Cardiac fibroblast (primary cell): ENCODE data around the gene DHRS13.
"Not testable (repeated sequence)": the region's sequence is repeated elsewhere in the genome, so short reads cannot be mapped to it uniquely, and the experiment has no call there.

Experiments
- DNase-seq, 2 donors: peaks; one replicate each; pipeline versions ENCODE4 v3.0.0 to v3.0.0-alpha.2; 2010; ENCODE audit warnings: low read depth in 2 of 2
- H3K4me3 ChIP-seq, 2 donors: replicated peaks in 1 of 2; 1 replicate in 1 of 2; 2 replicates in 1 of 2; pipeline ENCODE4 v1.5.1; 2011; ENCODE audit warnings: low read depth in 2 of 2, low read length in 2 of 2, mild to moderate bottlenecking in 2 of 2, moderate library complexity in 1 of 2
- CTCF ChIP-seq: IDR thresholded peaks from one replicate; pipeline ENCODE4 v1.5.1; 2011; ENCODE audit warnings: low read depth, mild to moderate bottlenecking, low read length, inconsistent platforms

The DHRS13 gene

GRCh38 chr17:28935744-28936460 is 33.0 kb upstream of the DHRS13 start:
- no peak for TF ChIP-seq CTCF
- no peak for DNase-seq
- H3K4me3 ChIP-seq, result no peak overlapping the region

- H3K4me3 ChIP-seq, result not testable (repeated sequence)
Measured at GRCh38 chr17:28934508-28934907, 31.6 kb upstream of the DHRS13 start.

GRCh38 chr17:28929787-28930186 is 26.9 kb upstream of the DHRS13 start:
- no peak overlapping the region for H3K4me3 ChIP-seq
- no peak for DNase-seq
- TF ChIP-seq CTCF, result no peak

More at GRCh38 chr17:28934508-28934907, 31.6 kb upstream of the DHRS13 start:
- not testable (repeated sequence) for DNase-seq

DNA sequence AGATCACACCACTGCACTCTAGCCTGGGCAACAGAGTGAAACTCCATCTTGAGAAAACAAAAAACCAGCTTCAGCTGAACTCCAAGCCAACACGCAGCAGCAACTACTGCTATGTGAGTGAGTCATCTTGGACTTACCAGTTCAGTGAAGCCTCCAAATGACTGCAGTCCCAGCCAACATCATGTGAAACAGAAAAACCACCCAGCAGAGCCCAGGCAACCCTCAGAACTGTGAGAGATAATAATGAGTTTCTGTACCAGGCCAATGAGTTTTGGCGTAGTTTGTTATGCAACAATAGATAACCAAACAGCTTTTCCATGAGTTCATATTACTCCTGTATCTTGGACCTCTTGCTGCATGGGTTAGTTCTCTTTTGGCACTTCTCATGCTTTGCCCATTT is 25.2 kb upstream of the DHRS13 start:
- no peak for TF ChIP-seq CTCF
- DNase-seq, result peak in 1 of 2 donors; percentile 70
- H3K4me3 ChIP-seq, result no peak overlapping the region

DNA sequence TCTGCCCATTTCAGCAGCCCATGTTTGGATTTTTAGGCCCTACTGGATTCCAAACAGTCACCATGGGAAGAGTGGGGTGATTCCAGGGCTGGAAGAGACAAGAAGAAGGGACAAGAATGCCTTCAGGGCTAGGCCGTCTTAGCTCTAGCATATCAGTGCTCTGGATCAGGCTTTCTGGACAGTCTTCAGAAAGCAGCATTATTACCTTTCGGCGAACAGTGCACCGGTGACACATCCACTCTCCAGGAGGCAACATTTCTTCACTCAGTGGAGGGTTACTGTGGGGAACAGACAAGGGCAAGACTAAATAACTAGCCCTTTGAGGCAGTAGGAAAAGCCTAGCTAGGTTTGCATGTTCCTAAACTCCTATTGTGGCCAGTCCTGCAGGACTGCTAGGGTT is 23.9 kb upstream of the DHRS13 start:
- TF ChIP-seq CTCF, result no peak
- no peak for DNase-seq
- H3K4me3 ChIP-seq, result no peak overlapping the region

DNA sequence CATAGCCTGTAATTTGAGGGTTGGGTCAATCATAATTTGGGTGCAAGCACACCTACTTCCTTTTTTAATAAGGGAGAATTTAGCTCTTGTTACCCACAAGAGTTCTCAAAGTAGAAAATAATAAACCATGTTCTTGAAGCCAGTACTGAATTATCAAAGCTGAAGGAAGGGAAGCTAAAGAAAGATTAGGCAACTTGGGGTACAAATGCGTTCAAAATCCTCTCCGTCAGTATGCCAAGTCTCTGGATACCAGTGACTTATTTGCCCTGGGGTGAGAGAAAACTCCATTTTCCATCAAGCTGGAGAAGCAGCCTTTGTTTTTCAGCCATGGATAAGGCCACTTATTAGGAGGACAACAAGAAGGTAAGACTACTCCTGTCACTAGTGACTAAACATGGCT is 23.5 kb upstream of the DHRS13 start:
- H3K4me3 ChIP-seq, result no peak overlapping the region
- no peak for DNase-seq
- no peak for TF ChIP-seq CTCF

DNA sequence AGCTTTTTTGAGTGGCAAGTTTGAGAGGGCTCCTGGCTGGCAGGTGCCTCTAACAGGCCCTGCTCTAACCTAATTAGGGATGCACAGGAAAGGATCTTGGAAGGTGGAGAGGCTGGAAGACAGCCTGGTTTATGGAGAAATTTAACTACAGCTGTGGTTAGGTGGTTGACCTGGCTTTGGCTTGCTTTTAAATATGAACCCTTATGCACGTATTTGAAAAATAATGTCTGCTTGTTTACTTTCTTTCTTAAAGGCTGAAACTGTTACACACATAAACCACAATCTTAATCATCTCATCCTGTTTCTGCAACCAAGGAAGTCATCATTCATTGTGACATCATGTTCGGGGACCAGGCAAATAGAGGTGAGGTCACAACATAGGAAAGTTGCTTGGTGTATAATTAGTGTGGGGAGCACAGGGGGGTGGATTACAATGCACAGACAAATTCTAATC is 23.1 kb upstream of the DHRS13 start:
- TF ChIP-seq CTCF, result no peak
- DNase-seq, result peak; percentile 73 to 94
- H3K4me3 ChIP-seq, result no peak overlapping the region
